K562 (cell line): Measurements from ENCODE around the gene ERFL. TPM values are rescaled to one million over a fixed set of nuclear protein-coding genes. Genes with fewer than 3 reads are reported as not detected.

ENCODE experiments used
- BCL6 ChIP-seq: fragments of 250-450 bp; sonication (Bioruptor Pico); IDR thresholded peaks from 2 replicates; pipeline ENCODE4 v1.4.0; 2020
- BRF1 ChIP-seq: IDR thresholded peaks from 3 replicates; pipeline ENCODE4 v1.6.1; 2011; ENCODE audit warnings: borderline replicate concordance, mild to moderate bottlenecking; ENCODE audit not compliant: insufficient read length; ENCODE audit errors: extremely low read depth
- ESRRA ChIP-seq: fragments of 450-650 bp; IDR thresholded peaks from 2 replicates; pipeline ENCODE4 v1.6.1; 2014; ENCODE audit warnings: low read depth, mild to moderate bottlenecking, moderate library complexity, borderline replicate concordance
- FOXK2 ChIP-seq, 2 experiments: fragments of 450-650 bp; IDR thresholded peaks in 1 of 2; conservative IDR thresholded peaks in 1 of 2; 2 replicates each; pipeline ENCODE4 v1.6.1; 2016; ENCODE audit warnings: low read depth in 2 of 2, mild to moderate bottlenecking in 1 of 2
- HDAC1 ChIP-seq, 2 experiments: fragments of 450-650 bp; IDR thresholded peaks; 2 replicates each; pipeline ENCODE4 v1.6.1; 2016 to 2017; ENCODE audit warnings: inconsistent platforms in 1 of 2, mild to moderate bottlenecking in 1 of 2, moderate library complexity in 1 of 2
- HDGF ChIP-seq: fragments of 450-650 bp; IDR thresholded peaks from 2 replicates; pipeline ENCODE4 v1.6.1; 2016
- HES1 ChIP-seq: fragments of 450-650 bp; IDR thresholded peaks from 2 replicates; pipeline ENCODE4 v1.6.1; 2016; ENCODE audit warnings: low read depth, mild to moderate bottlenecking, moderate library complexity
- HIVEP1 ChIP-seq: fragments of 250-450 bp; sonication (Bioruptor Pico); IDR thresholded peaks from 2 replicates; pipeline ENCODE4 v1.4.0; 2020; ENCODE audit warnings: mild to moderate bottlenecking
- LARP7 ChIP-seq: fragments of 450-650 bp; IDR thresholded peaks from 2 replicates; pipeline ENCODE4 v1.6.1; 2016
- NEUROD1 ChIP-seq: fragments of 150-350 bp; IDR thresholded peaks from 2 replicates; pipeline ENCODE4 v1.6.1; 2014; ENCODE audit warnings: borderline replicate concordance, low read length, low read depth; ENCODE audit not compliant: partially characterized antibody
- NFIC ChIP-seq: fragments of 450-650 bp; IDR thresholded peaks from 2 replicates; pipeline ENCODE4 v1.6.1; 2017; ENCODE audit warnings: mild to moderate bottlenecking, inconsistent platforms
- NFXL1 ChIP-seq: fragments of 450-650 bp; formaldehyde crosslinking; IDR thresholded peaks from 2 replicates; pipeline ENCODE4 v1.4.0; 2021; ENCODE audit warnings: mild to moderate bottlenecking
- NR3C1 ChIP-seq: sonication (generic); formaldehyde crosslinking; IDR thresholded peaks from 2 replicates; pipeline ENCODE4 v1.8.1; 2022; ENCODE audit warnings: missing genetic modification reagents
- POU5F1 ChIP-seq: fragments of 150-350 bp; IDR thresholded peaks from 2 replicates; pipeline ENCODE4 v1.6.1; 2014; ENCODE audit warnings: borderline replicate concordance, low read length, low read depth, mild to moderate bottlenecking; ENCODE audit not compliant: partially characterized antibody
- RFX1 ChIP-seq: fragments of 450-650 bp; IDR thresholded peaks from 2 replicates; pipeline ENCODE4 v1.6.1; 2016; ENCODE audit warnings: mild to moderate bottlenecking, moderate library complexity
- SMARCE1 ChIP-seq: fragments of 450-650 bp; IDR thresholded peaks from 2 replicates; pipeline ENCODE4 v1.7.1; 2016; ENCODE audit warnings: mild to moderate bottlenecking
- TAF1 ChIP-seq: IDR thresholded peaks from 2 replicates; pipeline ENCODE4 v1.6.1; 2011; ENCODE audit warnings: mild to moderate bottlenecking, low read length, moderate library complexity; ENCODE audit not compliant: insufficient read depth, control insufficient read depth, severe bottlenecking; ENCODE audit errors: extremely low read depth
- ZBTB49 ChIP-seq: sonication (generic); formaldehyde crosslinking; IDR thresholded peaks from 2 replicates; pipeline ENCODE4 v1.8.0; 2022; ENCODE audit warnings: missing genetic modification reagents, mild to moderate bottlenecking, borderline replicate concordance
- ZNF121 ChIP-seq: sonication (generic); formaldehyde crosslinking; conservative IDR thresholded peaks from 2 replicates; pipeline ENCODE4 v1.8.0; 2022; ENCODE audit warnings: missing genetic modification reagents
- polyA plus RNA-seq, 8 experiments: library from polyadenylated mRNA; depleted of rRNA in 4 of 8; stranded (reverse) in 5 of 8; unstranded in 3 of 8; fragments of >200 nt; fragmentation: Nextera tagmentation in 2 of 8; fragmentation: Illumina TruSeq in 1 of 8; extraction: Ambion mirVana in 2 of 8; extraction: Trizol in 1 of 8; gene quantifications; 2 replicates each; pipeline versions ENCODE4 v1.2.1 to v1.2.3, GENCODE V29; 2011 to 2014; ENCODE audit warnings: inconsistent platforms in 1 of 8, missing spikeins in 1 of 8
- total RNA-seq, 7 experiments: library from RNA; depleted of rRNA in 6 of 7; stranded (reverse); fragments of >200 nt in 6 of 7; fragmentation: Illumina TruSeq in 2 of 7; extraction: Trizol in 2 of 7; gene quantifications; 2 replicates each; pipeline versions ENCODE4 v1.2.1 to v1.2.3, GENCODE V29; 2011 to 2021; ENCODE audit warnings: low replicate concordance in 1 of 7
- TF ChIP-seq, protein P1 (sequence below): fragments of 250-450 bp; sonication (Bioruptor Pico); IDR thresholded peaks from 2 replicates; pipeline ENCODE4 v1.8.0; 2022; ENCODE audit warnings: moderate library complexity, mild to moderate bottlenecking, inconsistent platforms
- TF ChIP-seq, protein P2 (sequence below): fragments of 450-650 bp; formaldehyde crosslinking; IDR thresholded peaks from 2 replicates; pipeline ENCODE4 v1.4.0; 2020; ENCODE audit warnings: mild to moderate bottlenecking, moderate library complexity

ERFL gene
- total and polyA plus RNA-seq, 9 of the 15 experiments (the other 6 are each of a cell fraction or from before 2014, with no cell fraction given) = 0.07 to 0.75 (median 0.32) TPM; not detected in 4

DNA sequence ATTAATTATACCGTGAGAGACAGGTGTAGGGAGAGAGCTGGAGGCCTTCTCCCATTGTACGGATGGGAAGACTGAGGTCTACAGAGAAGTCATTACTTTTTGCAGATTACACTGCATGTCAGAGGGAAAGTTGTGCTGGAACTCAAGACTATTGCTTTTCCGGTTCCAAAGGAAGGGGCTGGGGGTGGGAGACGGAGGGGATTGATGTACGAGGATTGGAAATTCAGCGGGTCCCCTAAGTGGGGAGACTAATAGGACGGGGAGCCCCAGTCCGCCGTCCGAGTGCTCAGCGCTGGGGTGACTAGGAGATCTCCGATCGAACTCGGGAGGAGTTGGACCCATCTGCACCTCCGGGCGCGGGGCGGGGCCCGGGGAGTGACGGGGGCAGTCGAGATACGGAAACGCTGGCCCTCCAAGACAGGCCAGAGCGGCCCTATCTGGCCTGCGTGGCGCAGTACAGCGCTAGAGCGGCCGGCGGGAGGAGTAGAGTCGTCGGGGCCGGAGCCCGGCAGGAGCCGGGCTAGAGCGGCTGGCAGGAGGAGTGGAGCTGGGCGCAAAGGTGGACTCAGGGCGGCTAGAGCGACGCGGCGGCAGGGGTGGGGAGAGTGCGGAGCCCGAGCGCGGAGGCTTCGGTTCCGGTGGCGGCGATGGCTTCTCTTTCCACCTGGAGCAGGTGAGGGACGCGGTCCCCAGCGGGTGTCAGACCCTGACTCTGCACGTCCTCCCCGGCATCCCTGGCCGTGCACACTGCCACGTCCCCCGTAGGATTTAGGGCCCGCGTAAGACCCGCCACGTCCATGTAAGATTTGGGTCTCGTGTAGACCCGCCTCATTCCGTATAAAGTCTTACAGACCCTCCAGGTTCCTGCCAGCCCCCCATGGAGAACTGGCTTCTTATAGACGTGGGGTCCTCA, 44.2 kb downstream of the ERFL start (continued):
- TF ChIP-seq HES1 = no peak
- 0 out of 2 replicates have a peak, but pooled peaks have one; percentile 63 for TF ChIP-seq ZBTB49 (CRISPR knock-in tag)
- TF ChIP-seq ESRRA = peak; percentile 82
- TF ChIP-seq, protein P1, sequence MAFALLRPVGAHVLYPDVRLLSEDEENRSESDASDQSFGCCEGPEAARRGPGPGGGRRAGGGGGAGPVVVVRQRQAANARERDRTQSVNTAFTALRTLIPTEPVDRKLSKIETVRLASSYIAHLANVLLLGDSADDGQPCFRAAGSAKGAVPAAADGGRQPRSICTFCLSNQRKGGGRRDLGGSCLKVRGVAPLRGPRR = peak; percentile 87; the same call in 1 of the 2 replicates
- TF ChIP-seq BCL6 (CRISPR knock-in tag) = no peak
- no peak for TF ChIP-seq NFXL1 (CRISPR knock-in tag)
- no peak for TF ChIP-seq RFX1
- no peak for TF ChIP-seq NR3C1 (CRISPR knock-in tag)
- TF ChIP-seq BRF1 = no peak
- TF ChIP-seq, protein P2, sequence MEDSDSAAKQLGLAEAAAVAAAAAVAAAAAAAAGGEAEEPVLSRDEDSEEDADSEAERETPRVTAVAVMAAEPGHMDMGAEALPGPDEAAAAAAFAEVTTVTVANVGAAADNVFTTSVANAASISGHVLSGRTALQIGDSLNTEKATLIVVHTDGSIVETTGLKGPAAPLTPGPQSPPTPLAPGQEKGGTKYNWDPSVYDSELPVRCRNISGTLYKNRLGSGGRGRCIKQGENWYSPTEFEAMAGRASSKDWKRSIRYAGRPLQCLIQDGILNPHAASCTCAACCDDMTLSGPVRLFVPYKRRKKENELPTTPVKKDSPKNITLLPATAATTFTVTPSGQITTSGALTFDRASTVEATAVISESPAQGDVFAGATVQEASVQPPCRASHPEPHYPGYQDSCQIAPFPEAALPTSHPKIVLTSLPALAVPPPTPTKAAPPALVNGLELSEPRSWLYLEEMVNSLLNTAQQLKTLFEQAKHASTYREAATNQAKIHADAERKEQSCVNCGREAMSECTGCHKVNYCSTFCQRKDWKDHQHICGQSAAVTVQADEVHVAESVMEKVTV (CRISPR knock-in tag) = peak; percentile 14; the same call in 1 of the 2 replicates
- TF ChIP-seq NEUROD1 = peak; percentile 12
- TF ChIP-seq HDGF = peak; percentile 87; the same call in 1 of the 2 replicates
- TF ChIP-seq FOXK2 (conservative IDR thresholded peaks at IDR 0.05 in 1 of 2, IDR thresholded peaks at IDR 0.05 in 1 of 2; ENCODE audit: low read depth in 2 of 2) = 0 out of 4 replicates have a peak, but pooled peaks of 1 of the 2 experiments have one; percentile 55
- 0 out of 2 replicates have a peak, but pooled peaks have one; percentile 36 for TF ChIP-seq NFIC
- no peak for TF ChIP-seq LARP7
- TF ChIP-seq ZNF121 (CRISPR knock-in tag) = no peak
- TF ChIP-seq POU5F1 = no peak
- peak; percentile 80 to 81; a peak in 3 of 4 replicates for TF ChIP-seq HDAC1 (IDR thresholded peaks at IDR 0.05)
- TF ChIP-seq HIVEP1 (CRISPR knock-in tag) = no peak
- peak; percentile 27; the same call in 1 of the 2 replicates for TF ChIP-seq SMARCE1
- peak; percentile 76 for TF ChIP-seq TAF1
